ENCODE data around the gene ERCC5.

DNA sequence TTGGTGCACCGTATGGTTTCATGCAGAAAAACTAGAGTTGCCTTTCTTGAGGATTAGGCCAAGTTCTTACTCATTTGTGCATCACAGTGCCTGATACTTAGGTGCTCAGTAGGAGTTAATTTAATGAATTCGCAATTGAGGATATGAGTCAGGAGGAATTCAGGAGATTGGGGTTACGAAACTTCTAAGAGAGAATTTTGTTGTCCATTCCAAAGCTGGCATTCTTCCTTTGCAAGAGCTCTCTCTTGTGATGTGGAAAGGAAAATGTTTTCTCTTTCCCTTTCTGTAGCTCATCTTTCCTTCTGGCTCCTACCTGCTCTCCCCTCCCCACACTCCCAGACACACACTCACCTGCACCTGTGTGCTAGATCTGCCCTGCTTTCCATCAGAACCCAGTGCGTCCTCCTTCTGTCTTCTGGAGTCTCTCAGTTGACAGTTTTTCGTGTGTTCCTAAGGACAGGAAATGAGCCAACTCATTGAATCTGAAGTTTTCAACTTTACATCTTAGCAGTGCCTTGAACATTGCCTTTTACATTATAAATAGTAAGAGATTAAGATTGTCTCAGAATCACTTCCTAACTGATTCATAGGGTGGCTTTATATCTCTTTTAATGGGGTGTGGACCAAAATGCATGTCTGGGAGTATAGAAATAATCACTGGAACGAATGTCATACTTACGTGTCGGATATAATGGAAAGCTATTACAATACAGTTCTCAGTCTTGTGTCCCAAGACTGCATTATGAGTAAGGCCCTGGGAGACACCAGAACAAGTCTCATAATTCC, 19.7 kb upstream of the ERCC5 start:
- TF ChIP-seq, protein P1, sequence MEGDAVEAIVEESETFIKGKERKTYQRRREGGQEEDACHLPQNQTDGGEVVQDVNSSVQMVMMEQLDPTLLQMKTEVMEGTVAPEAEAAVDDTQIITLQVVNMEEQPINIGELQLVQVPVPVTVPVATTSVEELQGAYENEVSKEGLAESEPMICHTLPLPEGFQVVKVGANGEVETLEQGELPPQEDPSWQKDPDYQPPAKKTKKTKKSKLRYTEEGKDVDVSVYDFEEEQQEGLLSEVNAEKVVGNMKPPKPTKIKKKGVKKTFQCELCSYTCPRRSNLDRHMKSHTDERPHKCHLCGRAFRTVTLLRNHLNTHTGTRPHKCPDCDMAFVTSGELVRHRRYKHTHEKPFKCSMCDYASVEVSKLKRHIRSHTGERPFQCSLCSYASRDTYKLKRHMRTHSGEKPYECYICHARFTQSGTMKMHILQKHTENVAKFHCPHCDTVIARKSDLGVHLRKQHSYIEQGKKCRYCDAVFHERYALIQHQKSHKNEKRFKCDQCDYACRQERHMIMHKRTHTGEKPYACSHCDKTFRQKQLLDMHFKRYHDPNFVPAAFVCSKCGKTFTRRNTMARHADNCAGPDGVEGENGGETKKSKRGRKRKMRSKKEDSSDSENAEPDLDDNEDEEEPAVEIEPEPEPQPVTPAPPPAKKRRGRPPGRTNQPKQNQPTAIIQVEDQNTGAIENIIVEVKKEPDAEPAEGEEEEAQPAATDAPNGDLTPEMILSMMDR (IDR thresholded peaks at IDR 0.05 in 2 of 3, conservative IDR thresholded peaks at IDR 0.05 in 1 of 3; ENCODE audit: insufficient read depth in 2 of 3, low read depth in 1 of 3, low read length in 3 of 3) = no peak
- TF ChIP-seq, protein P2, sequence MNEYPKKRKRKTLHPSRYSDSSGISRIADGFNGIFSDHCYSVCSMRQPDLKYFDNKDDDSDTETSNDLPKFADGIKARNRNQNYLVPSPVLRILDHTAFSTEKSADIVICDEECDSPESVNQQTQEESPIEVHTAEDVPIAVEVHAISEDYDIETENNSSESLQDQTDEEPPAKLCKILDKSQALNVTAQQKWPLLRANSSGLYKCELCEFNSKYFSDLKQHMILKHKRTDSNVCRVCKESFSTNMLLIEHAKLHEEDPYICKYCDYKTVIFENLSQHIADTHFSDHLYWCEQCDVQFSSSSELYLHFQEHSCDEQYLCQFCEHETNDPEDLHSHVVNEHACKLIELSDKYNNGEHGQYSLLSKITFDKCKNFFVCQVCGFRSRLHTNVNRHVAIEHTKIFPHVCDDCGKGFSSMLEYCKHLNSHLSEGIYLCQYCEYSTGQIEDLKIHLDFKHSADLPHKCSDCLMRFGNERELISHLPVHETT (CRISPR knock-in tag; conservative IDR thresholded peaks at IDR 0.05 in 1 of 2, IDR thresholded peaks at IDR 0.05 in 1 of 2) = no peak
- no peak for TF ChIP-seq MAZ (CRISPR knock-in tag; conservative IDR thresholded peaks at IDR 0.05 in 1 of 2, IDR thresholded peaks at IDR 0.05 in 1 of 2)
- TF ChIP-seq BRF2 (IDR thresholded peaks at IDR 0.05; ENCODE audit: borderline replicate concordance, insufficient read depth, insufficient read length) = no peak
- no peak for TF ChIP-seq POLR2AphosphoS5 (IDR thresholded peaks at IDR 0.05; ENCODE audit: control insufficient read depth, insufficient read depth, low read depth, low read length)
- TF ChIP-seq ZNF551 (CRISPR knock-in tag; IDR thresholded peaks at IDR 0.05) = no peak
- no peak for TF ChIP-seq HDAC6 (IDR thresholded peaks at IDR 0.05; ENCODE audit: low read depth, low read length)
- no peak for TF ChIP-seq NFIC (IDR thresholded peaks at IDR 0.05)
- TF ChIP-seq BRD9 (IDR thresholded peaks at IDR 0.05; ENCODE audit: low read depth, partially characterized antibody) = no peak
- TF ChIP-seq TFAP4 (CRISPR knock-in tag; IDR thresholded peaks at IDR 0.05; ENCODE audit: borderline replicate concordance) = no peak
- TF ChIP-seq EGR1 (conservative IDR thresholded peaks at IDR 0.05) = no peak

Data from K562 (cell line).